NCI-H446 treated with DMSO at 0.1 percent for 48 hours (cell line): ENCODE measurements around the gene CALCB.

Source experiments
- DNase-seq: peaks from one replicate; lab custom pipeline; 2025; lab: John Stamatoyannopoulos, UW

The CALCB gene

DNA sequence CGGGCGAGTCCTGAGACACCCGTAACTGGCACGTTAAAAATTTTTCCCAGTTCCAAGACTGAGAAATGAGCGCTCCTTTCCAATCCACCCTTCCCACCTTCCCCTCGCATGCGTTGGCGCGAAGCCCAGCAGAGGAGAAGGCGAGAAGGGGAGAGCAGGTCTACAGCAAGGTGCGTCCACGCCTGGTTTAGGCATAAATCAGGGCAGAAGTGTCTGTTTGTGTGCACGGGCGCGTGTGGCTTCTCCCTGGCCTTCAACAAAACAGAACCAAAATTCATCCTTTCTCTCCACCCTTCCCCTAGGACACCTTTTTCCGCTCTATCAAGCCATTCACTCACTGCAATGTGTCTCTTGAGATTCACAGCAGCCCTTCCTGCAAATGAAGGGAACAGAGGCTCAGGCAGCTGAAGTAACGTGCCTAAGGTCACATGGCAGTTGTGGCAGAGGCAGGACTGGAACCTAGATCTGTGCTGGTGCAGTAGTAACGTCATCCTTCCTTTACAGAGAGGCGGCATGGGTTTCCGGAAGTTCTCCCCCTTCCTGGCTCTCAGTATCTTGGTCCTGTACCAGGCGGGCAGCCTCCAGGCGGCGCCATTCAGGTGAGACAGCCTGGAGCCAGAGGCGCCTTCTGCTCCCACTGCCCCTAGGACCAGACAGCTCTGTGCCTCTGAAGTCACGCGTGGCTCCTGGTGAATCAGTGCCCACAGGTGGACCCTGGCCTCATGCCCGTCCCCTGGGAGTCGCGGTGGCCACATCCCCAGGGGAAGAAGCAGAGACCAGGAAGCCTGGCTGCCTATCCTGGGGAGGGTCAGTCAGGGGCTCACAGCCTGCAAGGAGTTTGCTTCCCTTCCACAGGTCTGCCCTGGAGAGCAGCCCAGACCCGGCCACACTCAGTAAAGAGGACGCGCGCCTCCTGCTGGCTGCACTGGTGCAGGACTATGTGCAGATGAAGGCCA lies 1.1 kb downstream of the CALCB start:
- DNase-seq = peak; percentile 66

DNA sequence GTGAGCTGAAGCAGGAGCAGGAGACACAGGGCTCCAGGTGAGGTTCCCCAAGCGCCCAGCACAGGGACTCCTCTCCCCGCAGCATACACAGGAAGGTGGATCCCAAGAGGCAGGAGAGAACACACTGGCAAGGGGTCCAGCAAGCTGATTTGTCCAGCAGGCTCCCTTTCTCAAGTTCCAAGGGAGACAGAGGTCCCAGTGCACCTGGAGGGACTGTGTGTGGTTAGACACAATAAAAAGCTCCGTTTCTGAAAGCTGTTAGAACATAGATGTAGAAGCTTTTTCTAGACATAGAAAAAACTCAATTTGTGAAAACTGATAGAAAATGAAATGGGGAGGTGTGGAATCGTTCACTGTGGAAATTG lies 1.8 kb downstream of the CALCB start:
- no peak for DNase-seq

DNA sequence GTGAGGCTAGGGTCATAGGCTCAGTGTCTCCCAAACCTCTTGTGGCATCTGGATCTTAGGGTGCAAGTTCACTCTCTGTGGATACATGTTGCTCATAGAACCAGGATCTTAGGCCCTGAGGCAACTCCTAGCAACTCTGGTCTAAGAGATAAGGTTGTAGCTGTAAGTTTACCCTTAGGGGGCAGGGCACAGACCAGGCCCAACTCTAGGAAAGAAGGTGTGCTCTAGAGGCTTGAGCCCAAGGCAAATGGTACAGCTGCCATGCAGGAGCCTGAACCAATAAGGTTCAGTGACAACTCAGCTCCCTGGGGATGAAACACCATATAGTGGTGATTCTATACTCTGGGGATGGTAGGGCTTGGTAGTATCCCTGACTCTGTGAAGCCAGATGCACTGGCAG lies 17.8 kb downstream of the CALCB start:
- no peak for DNase-seq

DNA sequence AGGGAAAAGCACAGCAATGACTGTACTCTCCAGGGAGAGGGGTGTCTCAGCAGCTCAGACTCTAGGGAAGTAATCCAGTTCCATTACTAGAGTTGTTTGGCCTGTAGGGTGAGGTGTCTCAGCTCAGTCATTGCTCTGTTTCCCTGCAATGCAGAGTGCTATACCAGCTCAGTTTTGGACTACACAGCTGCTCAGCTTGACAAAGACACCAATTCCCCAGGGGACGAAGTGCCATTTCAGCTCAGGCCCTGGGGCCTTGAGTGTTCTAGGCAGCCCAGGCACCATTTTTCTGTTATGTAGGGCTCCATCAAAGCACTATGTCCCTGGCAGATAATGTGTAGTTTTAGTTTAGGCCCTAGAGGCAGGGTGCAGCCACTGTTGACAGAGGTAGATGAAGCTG lies 18.2 kb downstream of the CALCB start:
- DNase-seq = no peak

DNA sequence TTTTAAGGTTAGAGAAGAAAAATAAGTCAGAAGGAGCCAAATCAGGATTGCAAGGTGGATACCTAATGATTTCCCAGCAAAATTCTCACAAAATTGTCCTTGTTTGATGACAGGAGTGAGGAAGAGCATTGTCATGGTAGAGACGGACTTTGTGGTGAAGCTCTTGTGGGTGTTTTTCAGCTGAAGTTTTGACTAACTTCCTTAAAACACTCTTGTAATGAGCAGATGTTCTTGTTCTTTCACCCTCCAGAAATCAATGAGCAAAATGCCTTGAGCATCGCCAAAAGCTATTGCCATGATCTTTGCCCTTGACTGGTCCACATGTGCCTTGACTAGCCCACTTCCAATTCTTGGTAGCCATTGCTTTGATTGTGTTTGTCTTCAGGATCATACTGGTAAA lies 20.0 kb downstream of the CALCB start:
- no peak for DNase-seq

DNA sequence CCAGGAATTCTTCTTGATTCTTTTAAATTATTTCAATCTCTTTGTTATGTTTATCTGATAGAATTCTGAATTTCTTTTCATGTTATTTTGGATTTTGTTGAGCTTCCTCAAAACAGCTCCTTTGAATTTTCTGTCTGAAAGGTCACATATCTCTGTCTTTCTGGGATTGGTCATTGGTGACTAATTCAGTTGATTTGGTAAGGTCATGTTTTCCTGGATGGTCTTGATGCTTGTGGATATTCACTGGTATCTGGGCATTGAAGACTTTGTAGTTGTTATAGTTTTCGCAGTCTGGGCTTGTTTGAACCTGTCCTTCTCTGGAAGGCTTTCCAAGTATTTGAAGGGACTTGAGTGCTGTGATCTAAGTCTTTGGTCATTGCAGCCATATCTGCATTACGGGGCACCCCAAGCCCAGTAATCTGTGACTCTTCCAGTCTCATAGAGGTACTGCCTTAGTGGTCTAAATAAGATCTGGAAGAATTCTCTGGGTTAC lies 22.4 kb downstream of the CALCB start:
- DNase-seq = no peak

DNA sequence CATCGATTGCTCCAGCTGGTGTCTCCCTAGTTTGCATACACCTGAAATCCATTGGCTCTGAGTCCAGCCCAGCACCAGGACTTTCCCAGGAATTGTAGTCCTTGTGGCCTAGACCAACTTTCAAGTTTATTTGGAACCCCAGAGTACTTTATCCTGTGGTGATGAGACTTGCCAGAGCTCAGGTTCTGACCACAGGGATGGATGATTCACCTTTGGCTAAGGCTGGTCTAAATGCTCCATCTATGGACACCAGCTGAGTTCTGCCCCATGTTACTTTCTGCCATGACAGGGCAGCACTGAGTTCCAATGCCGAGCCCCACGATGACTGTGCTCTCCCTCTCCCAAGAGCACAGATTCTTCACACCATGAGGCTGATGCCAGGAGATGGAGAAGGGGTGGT lies 24.0 kb downstream of the CALCB start:
- no peak for DNase-seq

DNA sequence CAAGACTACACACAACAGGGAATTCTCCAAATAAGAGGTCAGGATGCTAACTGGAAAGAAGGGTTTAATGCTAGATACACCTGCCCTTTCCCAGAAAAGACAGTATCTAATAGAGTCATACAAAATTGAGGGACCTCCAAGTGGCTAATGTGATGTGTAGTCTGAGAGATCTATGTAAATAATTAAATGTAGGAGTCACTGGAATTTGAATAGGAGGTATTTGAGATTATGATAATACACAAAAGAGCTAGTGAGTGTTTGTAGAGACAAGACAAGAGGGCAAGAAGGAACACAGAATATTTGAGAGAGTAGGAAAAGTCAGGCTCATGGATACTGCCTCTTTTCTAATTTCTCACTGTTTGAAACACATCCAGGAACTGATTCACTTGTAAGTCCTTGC lies 25.9 kb downstream of the CALCB start:
- DNase-seq = no peak

DNA sequence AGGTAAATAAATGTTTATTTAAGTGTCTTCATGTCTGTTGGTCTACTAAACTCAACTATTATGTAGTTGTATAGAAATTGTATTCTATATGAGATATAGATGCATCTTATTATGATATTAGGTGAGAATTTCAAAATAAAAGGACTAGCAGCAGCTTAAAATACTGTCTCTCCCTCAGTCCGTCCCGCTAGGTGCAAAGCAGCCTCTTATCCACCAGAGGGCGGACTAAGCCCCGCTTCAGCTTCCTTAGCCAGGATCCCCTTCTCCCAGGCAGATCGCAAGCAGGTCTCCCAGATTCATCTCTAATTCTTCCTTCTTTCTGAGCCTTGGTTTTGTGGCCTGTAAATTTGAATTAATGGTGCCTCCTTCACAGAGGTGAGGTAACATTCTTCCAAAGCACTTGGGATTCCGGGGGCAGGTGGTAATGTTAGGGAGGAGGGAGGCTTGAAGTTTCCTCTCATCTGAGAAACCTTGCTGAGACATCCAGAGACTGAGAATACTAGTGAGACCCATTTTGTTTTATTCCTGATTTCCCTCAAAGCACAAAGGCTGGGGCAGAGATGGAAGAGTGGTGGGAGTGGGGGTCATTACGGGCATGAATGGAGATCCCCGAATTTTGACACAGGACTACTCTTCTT lies 27.8 kb downstream of the CALCB start:
- peak; percentile 46 for DNase-seq

DNA sequence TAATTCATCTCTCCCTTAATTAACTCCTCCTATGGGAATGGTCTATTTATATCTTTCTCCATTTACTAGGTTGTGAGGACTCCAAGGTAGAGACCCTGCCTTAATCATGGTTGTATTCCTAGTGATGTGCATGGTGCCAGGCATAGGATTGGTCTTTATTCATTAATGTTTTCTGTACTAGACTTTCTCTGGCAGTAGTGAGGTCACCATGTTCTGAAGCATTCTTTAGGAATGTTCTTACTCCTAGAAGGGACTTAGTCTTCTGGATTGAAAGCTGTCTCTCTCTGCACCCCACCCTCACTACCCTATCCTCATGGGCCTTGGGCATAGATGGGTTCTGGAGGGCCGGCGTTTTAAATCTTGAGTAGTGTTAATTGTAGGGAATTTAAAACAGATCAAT lies 30.8 kb downstream of the CALCB start:
- DNase-seq = no peak

DNA sequence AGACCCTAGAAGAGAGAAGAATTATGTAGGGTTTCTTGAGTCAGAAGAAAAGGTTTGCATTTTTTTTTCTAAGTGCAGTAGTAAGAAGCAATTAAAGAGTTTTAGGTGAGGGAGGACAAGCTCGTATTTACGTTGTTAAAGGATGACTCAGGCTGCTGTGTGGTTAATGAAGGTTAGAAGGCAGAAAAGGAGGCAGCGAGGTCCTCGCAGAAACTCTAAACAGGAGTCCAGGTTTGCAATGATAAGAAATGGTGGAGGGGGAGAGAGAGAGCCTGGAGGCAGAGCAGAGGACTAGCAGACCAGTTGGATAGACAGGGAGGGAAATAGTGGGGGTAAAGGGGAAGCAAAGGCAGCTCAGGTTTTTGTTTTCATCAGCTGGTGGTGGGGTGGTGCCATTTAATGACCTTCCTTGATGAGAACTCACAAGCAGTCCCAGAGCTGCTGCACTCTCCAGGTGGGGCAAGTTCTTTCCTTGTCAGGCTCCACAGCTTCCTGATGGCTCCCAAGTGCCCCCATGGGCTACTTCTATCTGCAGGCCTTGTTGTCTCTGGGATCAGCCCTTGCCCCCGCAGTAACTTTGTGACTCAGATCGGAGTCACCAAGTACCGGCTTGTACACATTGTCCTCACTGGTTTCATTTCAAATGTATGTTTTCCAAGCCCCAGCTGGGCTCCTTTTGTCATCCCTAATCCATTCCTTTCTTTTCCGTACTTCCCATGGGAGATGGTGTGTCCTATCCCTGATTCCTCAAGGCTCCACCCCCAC lies 33.0 kb downstream of the CALCB start:
- no peak for DNase-seq

DNA sequence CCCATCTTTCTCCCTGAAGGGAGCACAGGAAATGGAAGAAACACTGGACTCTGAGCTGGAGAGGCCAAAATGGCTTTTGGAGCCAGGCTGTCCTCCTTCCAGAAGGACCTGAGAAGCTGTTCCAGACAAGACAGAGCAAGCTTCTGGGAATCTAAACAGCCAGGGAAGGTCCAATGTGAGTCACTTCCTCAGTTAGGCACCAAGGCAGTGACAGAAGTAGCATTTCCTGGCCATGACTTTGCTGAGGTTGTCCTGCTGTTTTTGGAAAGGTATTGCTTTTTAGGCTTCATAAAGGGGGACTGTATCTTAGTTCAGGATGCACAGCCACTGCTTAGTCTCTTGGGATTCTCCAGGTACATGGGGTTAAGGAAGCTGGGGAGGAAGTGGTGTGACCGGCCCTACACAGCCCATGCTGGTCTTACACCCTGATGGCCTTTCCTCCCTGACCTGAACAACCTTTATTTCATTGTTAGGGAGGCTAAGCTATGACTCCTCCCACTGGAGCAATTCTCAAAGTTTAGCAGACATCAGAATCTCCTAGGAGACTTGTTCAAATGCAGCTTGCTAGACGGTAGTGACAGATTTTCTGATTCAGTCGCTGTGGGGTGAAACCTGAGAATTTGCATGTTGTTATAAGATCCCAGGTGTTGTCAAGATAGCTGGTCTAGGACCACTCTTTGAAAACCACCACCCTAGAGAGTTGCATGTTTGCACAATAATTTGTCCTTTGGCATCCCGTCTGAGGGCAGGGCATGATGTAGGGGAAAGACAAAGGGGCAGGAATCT lies 34.5 kb downstream of the CALCB start:
- no peak for DNase-seq

DNA sequence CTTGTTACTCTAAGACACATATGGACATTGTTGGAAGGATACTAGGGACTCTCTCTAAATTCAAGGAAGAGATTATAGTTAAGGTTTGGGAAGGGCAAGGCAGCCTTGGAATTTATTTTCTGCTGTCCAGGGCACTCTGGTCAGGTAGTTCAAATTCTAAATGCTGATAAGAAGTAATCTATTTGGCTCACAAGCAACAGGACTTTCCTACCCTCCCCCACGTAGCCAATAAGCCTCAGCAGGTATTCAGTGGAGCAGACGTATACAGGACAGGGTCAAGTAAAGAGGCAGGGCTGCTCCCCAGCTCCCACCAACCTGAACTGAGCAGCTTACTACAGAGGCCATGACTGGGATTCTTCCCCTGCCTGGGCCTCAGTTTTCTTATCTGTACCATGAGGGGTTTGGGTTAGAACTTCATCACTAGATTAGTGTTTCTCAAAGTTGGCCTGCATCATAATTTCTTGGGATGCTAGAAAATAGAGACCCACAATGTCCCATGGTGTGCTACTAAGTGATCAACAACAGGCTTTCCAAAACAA lies 35.3 kb downstream of the CALCB start:
- no peak for DNase-seq

DNA sequence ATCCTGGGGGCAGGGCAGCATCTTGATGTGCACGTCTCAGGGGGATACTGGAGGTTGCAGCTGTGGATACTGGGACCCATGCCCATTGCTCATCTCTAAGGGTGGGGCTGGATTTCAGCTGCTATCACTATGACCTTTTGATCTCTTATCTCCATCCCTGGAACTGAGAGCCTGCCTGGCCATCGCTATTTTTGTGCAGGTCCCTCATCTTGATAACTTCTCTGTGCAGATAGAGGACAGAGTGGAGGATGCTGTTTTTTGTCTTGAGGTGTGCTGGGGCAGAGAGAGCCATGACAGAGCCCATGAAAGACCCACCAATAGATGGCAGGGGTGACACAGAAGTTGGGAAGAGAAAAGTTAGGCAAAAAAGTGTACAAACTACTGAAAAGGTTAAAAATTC lies 36.2 kb downstream of the CALCB start:
- DNase-seq = no peak

DNA sequence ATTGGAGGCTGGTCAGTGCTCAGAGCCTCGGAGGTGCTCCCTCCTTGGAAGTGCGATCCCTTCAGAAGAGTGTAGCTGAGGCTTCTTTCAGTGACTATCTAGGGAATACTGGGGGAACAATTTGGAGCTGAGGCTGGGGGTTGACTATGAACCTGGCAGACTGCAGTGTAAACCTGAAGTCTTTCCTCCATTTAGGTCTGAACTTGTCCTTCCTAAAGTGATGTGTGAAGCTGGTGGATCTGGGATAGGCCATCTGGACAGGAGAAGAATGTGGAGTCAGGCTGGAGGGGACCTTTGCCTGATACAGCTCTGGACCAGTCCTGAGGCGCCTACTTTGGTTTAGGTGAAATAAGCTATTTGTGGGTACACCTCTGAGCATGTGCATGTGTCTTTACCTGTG lies 37.8 kb downstream of the CALCB start:
- no peak for DNase-seq

DNA sequence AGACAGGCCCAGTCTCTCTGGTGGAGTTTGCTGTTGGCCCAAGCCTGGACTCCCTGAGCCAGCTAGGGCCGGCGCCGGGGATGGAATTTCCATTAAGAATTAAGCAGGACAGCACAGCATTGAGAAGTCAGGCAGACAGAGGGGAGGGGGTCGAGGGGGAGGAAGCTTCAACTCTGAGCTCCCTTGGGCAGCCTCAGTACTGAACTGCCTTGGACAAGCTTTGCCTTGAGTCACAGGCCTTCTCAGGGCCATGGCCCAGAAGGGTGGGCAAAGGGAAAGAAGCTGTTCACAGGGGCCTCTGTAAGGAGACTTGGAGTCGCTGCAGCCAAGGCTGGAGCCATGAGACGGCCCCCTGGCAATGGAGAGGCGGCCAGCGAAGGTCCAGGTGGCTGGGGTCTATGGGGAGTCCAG lies 38.7 kb downstream of the CALCB start:
- no peak for DNase-seq

DNA sequence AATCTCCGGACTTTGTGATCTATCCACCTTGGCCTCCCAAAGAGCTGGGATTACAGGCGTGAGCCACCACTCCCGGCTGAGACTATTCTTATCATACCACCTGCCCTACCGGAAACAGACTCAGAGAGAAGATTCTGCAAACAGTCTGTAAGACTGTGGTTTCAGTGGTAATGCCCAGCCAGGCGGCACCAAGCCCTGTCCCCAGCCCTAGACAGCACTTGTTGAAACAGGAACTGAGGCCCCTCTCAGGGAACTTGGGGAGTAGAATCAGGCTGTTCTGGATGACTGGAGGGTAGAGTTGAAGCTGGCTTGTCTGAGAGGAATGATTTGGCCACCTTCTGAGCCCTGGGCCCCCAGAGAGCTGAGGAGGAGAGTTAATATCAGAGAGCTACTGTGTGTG lies 40.0 kb downstream of the CALCB start:
- no peak for DNase-seq

DNA sequence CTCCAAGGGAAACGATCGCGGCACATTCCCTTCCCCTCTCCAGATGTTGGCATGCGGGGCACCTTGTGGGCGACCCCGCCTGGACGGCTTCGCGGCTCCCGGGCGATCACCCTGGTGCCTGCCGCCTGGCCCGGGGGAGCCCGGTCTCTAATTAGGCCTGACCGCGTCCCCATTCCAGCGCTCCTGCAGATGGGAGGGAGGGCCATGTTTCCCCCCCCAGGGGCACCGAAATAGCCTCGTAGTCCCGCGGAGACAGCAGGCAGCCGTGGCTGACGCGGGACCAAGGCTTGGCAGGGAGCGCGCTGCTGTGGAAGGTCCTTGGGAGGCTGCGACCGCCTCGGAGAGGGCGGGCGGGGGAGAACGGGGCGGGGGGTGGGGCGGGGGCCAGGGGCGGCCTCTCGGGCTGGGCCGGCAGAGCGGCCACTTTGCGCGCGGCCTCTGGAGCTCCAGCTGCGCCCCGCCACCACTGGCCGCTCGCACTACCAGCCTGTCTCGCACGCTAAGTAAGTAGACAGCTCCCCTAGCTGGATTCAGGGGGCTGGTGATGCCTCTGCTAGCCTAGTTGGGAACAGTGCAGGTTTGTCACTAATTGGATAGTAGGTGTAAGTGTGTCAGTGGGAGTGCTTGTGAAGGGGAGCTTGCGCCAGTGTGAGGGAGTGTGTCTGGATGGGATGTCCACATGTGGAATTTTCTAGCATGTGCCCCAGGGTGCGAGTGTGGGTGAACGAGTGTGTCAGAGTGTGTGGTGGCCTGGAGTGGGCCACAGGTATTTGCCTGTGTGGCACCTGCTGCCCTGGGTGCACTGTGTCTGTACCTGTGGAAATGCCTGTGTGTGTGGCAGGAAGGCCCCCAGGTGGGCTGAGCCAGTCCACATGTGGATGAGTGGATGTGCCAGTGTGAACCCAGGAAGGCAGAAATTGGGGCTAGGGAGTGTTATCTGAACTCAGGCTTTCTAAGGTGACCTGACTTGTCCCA lies 41.4 kb downstream of the CALCB start, which contains the start of gene INSC:
INSC (plus strand) TSS at position 423 of the 975 bp plus-strand sequence. CDS start 34,252 bp downstream, outside the sequence.
- no peak for DNase-seq

DNA sequence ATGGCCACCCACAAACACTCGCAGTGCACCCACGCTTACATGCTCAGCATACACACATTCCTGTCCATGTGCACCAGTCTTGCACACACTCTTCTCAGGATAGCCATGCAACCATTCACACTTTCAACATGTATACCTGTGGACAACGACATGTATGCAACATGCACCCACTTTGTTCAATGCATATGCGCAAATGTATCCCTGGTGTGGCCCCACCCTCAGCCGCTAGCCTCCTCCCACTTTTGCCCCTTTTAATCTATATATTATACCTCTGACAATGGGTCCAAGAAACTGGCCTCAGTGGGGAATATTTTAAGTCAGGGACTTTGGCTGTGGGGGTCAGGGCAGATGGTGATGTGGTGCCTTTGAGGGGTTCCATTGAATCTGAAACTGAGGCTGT lies 42.3 kb downstream of the CALCB start:
- no peak for DNase-seq

DNA sequence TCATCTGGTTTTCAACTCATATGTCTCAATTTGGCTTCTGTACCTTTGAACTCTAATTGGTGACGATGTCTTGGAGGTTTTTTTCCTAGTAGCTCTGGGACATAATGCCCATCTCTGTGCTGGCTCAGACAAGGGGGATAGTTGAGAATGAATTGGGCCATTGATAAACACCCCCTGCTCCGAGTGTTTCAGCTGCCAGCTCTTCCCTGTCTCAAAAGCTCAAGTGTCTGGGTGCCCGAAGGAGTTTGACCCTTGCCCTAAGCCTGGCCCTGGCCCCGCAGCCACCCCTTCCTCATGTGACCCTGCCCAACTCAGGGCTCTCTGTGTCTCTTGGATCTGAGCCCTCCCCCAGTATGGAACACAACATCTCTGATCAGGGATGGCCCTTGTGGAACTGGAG lies 44.4 kb downstream of the CALCB start:
- DNase-seq = no peak
